Measurements from ENCODE around the gene PPL.
"Not testable (repeated sequence)": the region's sequence is repeated elsewhere in the genome, so short reads cannot be mapped to it uniquely, and the experiment has no call there.

The PPL gene, protein sequence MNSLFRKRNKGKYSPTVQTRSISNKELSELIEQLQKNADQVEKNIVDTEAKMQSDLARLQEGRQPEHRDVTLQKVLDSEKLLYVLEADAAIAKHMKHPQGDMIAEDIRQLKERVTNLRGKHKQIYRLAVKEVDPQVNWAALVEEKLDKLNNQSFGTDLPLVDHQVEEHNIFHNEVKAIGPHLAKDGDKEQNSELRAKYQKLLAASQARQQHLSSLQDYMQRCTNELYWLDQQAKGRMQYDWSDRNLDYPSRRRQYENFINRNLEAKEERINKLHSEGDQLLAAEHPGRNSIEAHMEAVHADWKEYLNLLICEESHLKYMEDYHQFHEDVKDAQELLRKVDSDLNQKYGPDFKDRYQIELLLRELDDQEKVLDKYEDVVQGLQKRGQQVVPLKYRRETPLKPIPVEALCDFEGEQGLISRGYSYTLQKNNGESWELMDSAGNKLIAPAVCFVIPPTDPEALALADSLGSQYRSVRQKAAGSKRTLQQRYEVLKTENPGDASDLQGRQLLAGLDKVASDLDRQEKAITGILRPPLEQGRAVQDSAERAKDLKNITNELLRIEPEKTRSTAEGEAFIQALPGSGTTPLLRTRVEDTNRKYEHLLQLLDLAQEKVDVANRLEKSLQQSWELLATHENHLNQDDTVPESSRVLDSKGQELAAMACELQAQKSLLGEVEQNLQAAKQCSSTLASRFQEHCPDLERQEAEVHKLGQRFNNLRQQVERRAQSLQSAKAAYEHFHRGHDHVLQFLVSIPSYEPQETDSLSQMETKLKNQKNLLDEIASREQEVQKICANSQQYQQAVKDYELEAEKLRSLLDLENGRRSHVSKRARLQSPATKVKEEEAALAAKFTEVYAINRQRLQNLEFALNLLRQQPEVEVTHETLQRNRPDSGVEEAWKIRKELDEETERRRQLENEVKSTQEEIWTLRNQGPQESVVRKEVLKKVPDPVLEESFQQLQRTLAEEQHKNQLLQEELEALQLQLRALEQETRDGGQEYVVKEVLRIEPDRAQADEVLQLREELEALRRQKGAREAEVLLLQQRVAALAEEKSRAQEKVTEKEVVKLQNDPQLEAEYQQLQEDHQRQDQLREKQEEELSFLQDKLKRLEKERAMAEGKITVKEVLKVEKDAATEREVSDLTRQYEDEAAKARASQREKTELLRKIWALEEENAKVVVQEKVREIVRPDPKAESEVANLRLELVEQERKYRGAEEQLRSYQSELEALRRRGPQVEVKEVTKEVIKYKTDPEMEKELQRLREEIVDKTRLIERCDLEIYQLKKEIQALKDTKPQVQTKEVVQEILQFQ (N-terminal part only)

DNA sequence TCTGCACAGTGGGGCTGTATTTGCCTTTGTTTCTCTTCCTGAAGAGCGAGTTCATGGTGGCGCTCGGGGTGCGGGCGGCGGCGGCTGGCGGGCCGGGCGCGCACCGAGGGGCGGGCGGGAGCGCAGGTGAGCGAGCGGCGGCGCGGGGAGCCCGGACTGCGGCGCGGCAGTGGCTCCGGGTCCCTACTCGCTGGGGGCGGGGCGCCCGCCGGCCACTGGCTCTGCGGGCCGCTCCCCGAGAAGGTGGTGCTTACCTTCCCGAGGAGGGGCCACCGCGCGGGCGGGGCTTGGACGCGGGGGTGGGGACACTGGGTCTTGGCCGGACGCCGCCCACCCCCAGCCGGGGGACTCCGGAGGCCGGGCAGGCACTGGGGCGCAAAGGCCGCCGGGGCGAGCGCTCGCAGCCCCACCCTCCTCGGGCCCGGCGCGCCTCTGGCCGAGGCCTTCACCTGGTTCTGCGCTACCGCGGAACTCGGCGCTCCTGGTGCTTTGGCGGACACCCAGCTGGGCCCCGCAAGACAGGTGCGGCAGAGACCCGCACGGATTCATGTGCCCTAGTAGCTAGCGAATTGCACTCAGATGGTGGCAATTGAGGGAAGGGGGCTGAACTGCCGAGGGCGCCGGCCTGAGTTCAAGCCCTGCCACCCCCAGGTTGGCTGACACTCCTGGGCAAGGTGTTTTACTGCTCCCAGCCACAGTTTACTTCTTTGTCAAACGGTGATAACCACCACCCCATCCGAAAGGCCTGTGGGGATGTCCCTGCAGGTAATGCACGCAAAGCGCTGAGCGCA is at the start of gene PPL:
PPL (minus strand) TSS at position 158 of the 791 bp plus-strand sequence; CDS start at position 55, 103 bp downstream.
- DNase-seq (ENCODE audit: low read depth in 4 of 4, low spot score in 1 of 4) = no peak

DNA sequence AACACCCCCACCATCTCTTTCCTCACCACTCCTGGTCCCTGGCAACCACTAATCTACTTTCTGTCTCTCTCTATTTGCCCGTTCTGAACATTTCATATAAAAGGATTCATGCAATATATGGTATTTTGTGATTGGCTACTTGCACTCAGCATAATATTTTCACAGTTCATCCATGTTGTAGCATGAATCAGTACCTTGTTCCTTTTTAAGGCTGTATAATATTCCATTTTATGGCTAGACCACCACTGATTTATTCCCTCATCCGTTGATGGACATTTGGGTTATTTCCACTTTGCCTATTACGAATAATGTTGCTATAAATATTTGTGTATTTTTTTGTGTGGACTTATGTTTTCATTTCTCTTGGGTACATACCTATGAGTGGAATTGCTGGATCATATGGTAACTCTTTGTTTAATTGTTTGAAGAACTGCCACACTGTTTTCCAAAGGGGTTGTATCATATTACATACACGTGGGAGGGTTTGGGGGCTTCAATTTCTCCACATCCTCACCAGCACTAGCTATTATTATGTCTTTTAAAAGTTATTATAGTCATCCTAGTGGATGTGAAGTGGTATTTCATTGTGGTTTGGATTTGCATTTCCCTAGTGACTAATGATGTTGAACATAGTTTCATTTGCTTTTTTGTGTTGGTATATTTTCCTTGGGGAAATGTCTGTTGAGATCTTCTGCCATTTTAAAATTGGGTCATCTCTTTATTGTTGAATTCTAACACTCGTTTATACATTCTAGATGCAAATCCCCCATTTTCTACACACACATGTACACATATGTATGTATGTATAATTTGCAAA is 47.4 kb upstream of the PPL start:
- DNase-seq (ENCODE audit: low read depth in 4 of 4, low spot score in 1 of 4) = no peak

DNA sequence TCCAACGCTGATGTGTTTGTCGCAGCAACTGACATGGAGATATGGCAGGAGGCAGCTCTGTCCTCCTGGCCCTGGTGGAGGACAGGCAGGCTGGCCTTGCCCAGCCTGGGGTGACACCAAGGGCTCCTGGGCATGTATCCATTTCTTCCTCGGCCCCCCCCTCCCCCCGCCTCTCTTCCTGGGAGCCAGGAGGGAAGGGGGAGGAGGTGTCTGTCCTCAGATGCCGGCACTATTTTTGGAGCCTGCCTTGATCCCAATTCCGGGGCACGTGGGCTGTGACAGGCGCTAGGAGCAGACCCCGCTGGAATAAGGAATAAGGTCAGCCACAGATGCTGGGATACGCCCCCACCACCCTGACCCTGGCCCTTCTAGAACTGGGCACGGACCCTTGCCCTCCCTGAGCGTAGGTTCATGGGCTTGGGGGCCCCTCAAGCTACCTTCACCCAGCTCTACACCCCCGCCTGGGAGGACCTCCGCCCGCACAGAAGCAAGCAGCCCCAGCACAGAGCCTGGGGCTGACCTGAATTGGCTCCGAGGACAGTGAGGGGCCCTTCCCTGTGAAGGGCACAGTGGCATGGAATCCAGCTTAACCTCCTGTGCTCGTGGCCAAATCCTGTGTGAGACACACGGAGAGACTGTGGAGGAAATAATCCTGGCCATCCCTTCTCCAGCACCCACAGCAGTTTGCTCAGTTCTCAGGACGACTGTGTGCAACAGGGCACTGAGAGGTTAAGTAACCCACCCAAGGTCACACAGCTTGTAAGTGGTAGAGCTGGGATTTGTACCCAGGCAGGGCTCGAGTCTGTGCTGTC is 45.3 kb upstream of the PPL start:
- no peak for DNase-seq (ENCODE audit: low read depth in 4 of 4, low spot score in 1 of 4)

DNA sequence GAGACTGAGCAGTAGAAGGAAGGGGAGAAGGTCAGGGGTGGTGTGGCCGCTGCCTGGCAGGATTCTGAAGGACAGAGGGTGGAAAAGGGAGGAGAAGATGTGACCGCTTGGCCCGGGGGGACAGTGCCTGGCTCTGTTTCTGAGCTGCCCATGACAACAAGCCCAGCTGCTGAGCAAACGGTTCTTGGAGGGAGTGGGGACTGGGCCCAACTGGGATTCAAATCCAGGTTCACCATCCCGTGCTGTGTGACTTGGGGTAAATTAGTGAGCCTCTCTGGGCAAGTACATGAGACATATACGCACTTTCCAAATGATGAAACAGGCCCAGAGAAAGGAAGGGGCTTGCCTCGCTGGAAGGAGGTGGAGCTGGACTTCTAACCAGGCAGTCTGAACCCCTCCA is 44.5 kb upstream of the PPL start:
- no peak for DNase-seq (ENCODE audit: low read depth in 4 of 4, low spot score in 1 of 4)

DNA sequence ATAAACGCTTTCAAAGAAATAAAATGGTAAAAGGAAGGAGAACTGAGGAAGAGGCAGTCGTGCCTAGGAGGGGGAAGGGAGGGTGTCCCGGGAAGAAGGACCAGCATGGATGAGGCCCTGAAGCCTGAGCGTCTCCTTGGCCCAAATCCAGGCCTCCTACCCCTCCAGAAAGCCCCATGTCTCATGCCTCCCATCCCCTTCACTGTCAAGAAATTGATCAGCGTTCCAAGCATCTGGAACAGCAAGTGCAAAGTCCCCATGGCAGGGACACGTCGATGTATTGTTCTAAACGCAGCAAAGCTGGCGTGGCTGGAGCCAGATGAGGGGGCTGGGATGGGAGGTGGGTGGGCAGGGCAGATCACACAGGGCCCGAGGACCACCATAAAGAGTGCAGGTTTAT is 43.7 kb upstream of the PPL start:
- DNase-seq (ENCODE audit: low read depth in 4 of 4, low spot score in 1 of 4) = no peak

DNA sequence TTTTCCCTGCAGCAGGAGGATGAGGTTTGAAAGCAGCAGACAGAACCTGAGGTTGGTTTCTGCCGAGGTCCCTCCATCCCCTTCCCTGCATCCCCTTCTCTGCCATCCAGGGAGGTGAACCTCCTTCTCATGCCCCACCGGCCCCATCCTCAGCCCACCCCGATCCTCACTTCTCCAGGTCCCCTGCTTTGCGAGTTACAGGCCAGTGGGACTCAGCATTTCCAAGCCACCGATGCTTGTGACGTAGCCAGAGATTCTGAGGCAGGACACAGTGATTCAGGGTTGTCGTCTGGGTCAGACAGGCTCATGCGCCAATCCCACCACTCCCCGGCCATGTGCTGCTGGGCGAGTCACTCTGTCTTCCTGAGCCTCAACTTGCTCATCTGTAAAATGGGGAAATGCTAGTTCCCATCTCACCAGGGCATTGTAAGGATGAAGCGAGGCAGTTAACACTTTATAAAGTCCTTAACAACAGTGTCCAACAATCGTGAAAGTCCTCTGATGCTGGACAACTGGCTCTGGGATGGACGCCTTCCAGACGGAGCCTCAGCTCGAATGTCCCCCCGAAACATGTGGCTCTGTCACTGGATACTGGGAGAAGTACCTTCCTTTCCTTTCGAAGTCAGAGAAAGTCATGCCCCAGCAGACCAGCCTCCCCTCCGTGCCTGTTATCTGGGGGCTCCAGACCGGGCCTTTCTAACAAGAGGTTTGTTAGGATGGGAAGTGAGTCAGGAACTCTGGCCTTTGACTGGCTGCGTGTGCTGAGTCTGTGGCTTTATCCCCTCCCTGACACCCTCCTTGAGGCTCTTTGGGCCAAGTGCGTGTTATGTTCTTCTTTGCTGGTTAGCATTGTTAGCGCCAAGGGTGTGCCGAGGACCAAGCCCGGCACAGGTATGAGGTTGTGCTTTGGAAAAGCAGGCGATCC is 43.0 kb upstream of the PPL start:
- no peak for DNase-seq (ENCODE audit: low read depth in 4 of 4, low spot score in 1 of 4)

DNA sequence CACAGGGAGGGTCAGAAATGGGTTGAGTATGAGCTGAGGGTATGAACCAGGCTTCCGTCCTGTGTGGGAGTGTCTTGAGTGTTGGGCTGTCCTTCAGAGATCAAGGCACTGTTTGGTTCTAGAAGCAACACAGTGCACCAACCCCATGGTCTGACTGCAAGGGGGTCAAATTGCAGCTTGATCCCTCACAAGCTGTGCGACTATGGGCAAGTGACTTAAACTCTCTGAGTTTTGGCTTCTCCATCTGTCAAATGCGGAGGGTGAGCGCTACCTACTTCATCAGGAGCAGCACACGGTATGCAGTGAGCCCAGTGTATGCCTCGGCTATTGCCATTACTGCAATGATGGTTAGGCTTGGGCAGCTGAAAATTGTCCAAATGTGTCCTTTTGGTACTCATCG is 42.2 kb upstream of the PPL start:
- DNase-seq (ENCODE audit: low read depth in 4 of 4, low spot score in 1 of 4) = no peak

DNA sequence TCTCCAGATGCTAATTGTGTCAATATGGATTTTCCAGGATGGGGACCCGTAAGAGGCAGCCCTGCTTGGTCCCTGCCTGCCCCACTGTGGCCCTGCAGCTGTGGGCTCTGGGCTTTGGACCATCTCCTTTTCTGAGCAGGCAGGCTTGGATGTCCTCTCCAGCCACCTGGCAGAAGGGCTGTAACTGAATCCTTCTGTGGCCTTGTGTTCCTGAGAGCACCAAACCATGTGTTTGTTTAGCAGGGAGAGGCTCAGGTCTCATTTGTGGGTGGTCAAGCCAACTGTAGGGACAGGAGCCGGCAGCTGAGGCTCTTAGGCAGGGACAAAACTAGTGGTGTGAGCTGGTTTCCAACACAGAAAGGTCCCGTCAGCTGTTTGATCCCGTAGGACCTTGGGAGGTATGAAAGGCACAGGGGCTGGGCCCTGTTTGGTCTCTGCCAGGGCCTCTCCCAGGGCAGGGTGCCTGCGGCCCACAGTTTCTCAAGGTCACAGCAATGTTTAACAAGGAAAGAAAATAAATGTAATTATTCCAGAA is 39.7 kb upstream of the PPL start:
- no peak for DNase-seq (ENCODE audit: low read depth in 4 of 4, low spot score in 1 of 4)

DNA sequence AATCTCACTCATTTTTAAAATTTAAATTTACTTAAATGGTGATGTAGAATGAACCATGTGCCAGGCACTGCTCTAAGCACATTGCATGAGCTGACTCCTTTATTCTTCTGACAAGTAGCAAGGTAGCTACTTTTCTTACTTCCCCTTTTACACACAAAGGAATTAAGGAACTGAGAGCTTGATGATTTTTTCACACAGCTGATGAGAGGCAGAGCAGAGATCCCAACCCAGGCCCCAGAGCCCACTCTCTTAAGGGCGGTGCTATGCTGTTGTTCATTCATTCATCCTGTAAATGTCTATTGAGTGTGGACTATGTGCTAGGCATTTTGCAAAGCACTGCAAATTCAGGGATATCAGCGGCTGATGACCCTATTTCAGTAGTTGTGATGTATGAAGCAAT is 39.1 kb upstream of the PPL start:
- DNase-seq (ENCODE audit: low read depth in 4 of 4, low spot score in 1 of 4) = no peak

DNA sequence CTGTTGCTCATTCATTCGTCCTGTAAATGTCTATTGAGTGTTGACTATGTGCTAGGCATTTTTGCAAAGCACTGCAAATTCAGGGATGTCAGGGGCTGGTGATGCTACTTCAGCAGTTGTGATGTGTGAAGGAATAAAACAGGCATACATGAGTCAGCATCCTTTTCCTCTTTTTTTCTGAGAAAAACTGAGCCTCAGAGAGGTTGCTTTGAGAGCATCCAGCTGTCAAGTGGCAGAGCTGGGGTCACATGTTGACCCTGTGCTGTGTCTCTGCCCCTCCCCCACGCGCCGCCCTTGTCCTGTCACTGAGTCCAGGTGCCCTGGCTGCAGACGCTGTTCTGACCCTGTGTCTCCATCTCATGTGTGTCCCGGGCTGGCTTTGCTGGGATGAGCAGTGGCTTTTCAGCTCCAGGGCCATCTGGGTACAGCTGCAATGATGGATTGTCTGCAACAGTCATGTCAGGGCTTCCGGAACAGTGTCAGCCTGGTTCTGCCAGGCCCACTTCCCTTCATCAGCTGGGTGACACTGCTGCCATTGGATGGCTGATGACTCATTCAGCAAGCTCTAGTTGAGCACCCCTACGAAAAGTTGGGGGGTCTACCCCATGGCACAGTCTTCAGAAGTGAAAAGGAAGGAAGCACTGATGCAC is 36.1 kb upstream of the PPL start:
- no peak for DNase-seq (ENCODE audit: low read depth in 4 of 4, low spot score in 1 of 4)

DNA sequence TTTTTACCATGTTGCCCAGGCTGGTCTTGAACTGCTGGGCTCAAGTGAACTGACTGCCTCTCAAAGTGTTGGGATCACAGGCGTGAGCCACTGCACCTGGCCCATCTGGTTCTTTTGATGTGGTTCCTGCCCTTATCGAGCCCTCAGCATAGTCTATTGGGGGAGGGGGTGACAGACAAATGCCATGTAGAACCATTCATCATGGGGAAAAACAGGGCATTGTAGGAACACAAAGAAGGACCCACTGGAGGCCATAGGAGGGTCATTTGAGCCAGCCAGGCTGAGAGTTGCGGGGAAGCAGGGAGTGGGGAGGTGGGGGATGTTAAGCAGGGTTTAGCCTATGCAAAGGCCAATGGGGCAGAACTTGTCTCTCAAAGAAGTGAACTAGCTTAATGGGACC is 33.1 kb upstream of the PPL start:
- DNase-seq (ENCODE audit: low read depth in 4 of 4, low spot score in 1 of 4) = no peak

DNA sequence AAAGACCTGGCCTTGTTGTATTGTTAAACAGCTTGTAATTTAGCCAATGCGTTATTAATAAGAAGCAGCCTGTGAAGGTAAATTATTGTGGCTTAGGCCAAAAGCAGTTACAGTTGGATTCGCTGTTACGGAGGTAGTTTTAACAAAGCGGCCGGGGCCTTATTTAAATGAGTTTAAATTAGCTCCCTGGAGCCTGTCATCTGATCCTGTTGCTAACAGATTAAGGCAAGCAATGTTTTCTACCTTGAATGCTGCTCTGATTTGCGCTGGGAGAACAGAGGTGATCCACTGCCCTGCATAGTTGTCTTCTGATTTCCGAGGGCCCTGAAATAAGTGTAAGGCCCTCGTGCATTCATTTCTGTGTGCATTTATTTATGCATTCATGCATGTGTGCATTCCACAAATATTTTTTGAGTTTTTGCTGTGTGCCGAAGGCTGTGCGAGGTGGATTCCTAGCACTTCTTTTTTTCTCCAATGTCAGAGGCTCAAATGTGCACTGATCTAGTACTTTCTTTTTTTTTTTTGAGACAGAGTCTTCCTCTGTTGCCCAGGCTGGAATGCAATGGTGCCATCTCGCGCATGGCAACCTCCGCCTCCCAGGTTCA is 32.0 kb upstream of the PPL start:
- DNase-seq (ENCODE audit: low read depth in 4 of 4, low spot score in 1 of 4) = no peak

DNA sequence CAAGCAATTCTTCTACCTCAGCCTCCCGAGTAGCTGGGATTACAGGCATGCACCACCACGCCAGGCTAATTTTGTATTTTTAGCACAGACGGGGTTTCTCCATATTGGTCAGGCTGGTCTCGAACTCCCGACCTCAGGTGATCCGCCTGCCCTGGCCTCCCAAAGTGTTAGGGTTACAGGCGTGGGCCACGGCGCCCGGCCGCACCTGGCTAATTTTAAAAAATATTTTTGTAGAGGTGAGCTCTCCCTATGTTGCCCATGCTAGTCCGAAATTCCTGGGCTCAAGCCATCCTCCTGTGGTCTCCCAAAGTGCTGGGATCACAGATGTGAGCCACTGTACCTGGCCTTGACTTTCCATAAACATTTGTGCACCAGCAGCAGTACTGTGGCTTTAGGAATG is 31.3 kb upstream of the PPL start:
- DNase-seq (ENCODE audit: low read depth in 4 of 4, low spot score in 1 of 4) = not testable (repeated sequence)

DNA sequence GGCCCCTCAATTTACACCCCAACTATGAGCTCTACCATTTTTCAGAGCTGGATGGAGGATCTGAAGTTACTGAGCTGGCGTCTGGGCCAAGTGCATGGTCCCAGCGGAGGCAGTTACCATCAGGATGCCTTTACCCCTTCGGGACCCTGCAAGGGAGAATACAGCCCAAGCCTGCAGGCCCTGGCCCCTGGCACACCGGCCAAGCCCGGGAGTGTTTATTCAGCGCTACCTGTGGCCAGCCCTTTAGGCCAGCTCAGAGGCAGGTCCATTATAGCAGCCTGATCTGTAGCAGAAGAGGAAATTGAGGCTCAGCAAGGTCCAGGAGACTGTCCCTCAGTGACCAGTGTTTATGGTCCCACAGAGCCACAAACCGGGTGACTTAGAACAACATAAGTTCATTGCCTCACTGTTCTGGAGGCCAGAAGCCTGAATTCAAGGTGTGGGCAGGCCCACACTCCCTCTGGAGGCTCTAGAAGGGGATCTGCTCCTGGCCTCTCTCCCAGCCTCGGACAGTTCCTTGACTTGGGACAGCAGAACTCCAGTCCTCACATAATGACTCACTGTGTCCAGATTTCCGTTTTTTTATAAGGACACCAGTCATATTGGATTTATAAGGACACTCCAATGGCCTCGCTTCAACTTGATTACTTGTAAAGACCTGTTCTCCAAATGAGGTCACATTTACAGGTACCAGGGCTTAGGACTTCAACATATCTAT is 29.9 kb upstream of the PPL start:
- no peak for DNase-seq (ENCODE audit: low read depth in 4 of 4, low spot score in 1 of 4)

DNA sequence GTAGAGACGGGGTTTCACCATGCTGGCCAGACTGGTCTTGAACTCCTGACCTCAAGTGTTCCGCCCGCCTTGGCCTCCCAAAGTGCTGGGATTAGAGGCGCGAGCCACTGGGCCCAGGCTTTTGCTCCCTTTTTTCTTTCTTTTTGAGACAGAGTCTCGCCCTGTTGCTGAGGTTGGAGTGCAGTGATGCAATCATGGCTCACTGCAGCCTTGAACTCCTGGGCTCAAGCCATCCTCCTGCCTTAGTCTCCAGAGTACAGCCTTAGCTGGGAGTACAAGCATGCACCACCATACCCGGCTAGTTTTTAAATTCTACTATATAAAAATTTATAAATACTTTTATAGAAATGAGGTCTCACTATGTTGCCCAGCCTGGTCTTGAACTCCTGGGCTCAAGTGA is 26.6 kb upstream of the PPL start:
- not testable (repeated sequence) for DNase-seq (ENCODE audit: low read depth in 4 of 4, low spot score in 1 of 4)

DNA sequence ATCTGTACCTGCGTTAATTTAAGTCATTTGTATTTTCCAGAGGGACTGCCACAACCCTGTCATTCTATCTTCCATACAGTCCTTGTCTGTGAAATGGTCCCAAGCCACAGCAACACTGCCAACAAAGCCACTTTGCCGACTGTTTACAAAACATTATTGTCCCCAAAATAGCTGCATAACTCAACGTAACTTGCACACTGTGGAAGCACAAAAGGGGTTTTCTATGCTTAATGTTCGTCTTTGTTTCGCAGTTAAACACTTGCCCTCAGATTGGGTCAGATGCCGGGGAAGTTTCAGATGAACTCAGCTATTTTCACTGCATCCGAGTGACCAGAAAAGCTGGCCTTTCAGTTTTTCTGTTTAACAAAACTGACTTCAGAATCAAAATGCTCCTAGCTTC is 25.8 kb upstream of the PPL start:
- DNase-seq (ENCODE audit: low read depth in 4 of 4, low spot score in 1 of 4) = no peak
